HUES6 (cell line): ENCODE data around the gene TBX18.

ENCODE experiments used
- H3K27ac ChIP-seq: 2 replicates; pipeline ENCODE4 v1.7.0; 2013; ENCODE audit warnings: low read depth, mild to moderate bottlenecking, low read length, inconsistent platforms
- H3K27me3 ChIP-seq: 2 replicates; pipeline ENCODE4 v1.6.1; 2013; ENCODE audit warnings: low read length; ENCODE audit not compliant: control insufficient read depth, insufficient read depth
- H3K36me3 ChIP-seq: 2 replicates; pipeline ENCODE4 v1.6.1; 2013; ENCODE audit warnings: low read length; ENCODE audit not compliant: control insufficient read depth, insufficient read depth
- H3K4me1 ChIP-seq: 2 replicates; pipeline ENCODE4 v1.6.1; 2013; ENCODE audit warnings: low read length; ENCODE audit not compliant: control insufficient read depth, insufficient read depth
- H3K4me3 ChIP-seq: 2 replicates; pipeline ENCODE4 v1.5.1; 2013; ENCODE audit warnings: low read depth, low read length
- H3K9ac ChIP-seq: one replicate; pipeline ENCODE4 v1.6.1; 2013; ENCODE audit warnings: mild to moderate bottlenecking, low read length
- H3K9me3 ChIP-seq: 2 replicates; pipeline ENCODE4 v1.6.1; 2013; ENCODE audit warnings: low read depth, low read length; ENCODE audit not compliant: control insufficient read depth, insufficient read depth

TBX18 gene

GRCh38 chr6:84748376-84748775 is 16.0 kb downstream of the TBX18 start:
- H3K4me1 ChIP-seq, result no peaks in the 10 kb centered on the region
- H3K9ac ChIP-seq, result no peak overlapping the region
- H3K4me3 ChIP-seq, result no peak overlapping the region
- peaks cover 10% of the 10 kb centered on the region; the same call in 1 of the 2 replicates for H3K27me3 ChIP-seq
- H3K9me3 ChIP-seq, result no peaks in the 10 kb centered on the region
- H3K36me3 ChIP-seq, result no peaks in the 10 kb centered on the region
- H3K27ac ChIP-seq, result no peak overlapping the region

DNA sequence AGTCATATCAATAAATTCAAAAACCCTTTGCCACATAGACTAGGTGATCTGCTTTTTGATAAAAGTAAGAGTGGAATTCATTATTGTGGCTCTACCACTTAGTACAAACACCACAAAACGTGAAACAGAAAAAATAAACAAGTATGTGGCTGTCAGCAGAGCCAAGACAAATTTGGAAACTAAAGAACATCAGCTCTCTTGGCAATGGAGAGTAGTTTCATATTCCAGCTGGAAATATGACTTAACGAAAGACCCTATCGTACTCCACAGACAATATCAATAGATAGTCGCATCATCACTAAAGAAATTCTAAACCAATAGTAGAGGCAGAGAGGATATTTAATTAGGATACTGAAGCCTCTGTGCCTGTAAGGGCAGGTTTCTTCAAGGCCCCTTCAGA is 20.8 kb downstream of the TBX18 start:
- Histone ChIP-seq H3K36me3 (no peaks in the 10 kb centered on the region), H3K9me3 (no peaks in the 10 kb centered on the region), H3K9ac (no peak overlapping the region), H3K4me3 (no peak overlapping the region), H3K4me1 (no peaks in the 10 kb centered on the region), H3K27me3 (no peaks in the 10 kb centered on the region; the same call in 1 of the 2 replicates), H3K27ac (no peak overlapping the region)

- Histone ChIP-seq H3K27me3 (no peaks in the 10 kb centered on the region; the same call in 1 of the 2 replicates), H3K4me3 (no peak overlapping the region)
Observed at GRCh38 chr6:84740385-84740784, 24.0 kb downstream of the TBX18 start.

DNA sequence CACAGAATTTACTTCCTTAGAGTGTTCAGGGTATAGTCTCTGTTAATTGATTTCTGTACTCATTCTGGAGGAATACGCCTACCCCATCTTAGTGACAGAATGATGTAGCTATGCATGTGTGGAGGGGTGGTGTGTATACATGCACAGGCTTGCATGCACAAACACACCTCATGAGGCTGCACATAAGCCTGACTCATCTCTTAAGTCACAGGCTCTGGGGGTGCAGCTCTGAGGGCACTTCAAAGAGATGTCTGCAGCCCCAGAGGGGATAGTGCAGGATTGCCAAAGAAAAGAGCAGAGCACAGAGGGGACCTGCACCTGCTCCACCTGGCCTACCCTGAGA is 24.6 kb downstream of the TBX18 start:
- Histone ChIP-seq H3K27ac (no peak overlapping the region), H3K27me3 (no peaks in the 10 kb centered on the region; the same call in 1 of the 2 replicates), H3K9me3 (no peaks in the 10 kb centered on the region), H3K9ac (no peak overlapping the region), H3K4me1 (no peaks in the 10 kb centered on the region), H3K4me3 (no peak overlapping the region), H3K36me3 (no peaks in the 10 kb centered on the region)

More at GRCh38 chr6:84740385-84740784, 24.0 kb downstream of the TBX18 start:
- H3K9ac ChIP-seq, result no peak overlapping the region
- H3K27ac ChIP-seq, result no peak overlapping the region
- no peaks in the 10 kb centered on the region for H3K36me3 ChIP-seq
- no peaks in the 10 kb centered on the region for H3K4me1 ChIP-seq
- H3K9me3 ChIP-seq, result no peaks in the 10 kb centered on the region

- Histone ChIP-seq H3K27me3 (no peaks in the 10 kb centered on the region; the same call in 1 of the 2 replicates), H3K4me3 (no peak overlapping the region), H3K36me3 (no peaks in the 10 kb centered on the region), H3K27ac (no peak overlapping the region), H3K9ac (no peak overlapping the region), H3K9me3 (no peaks in the 10 kb centered on the region), H3K4me1 (no peaks in the 10 kb centered on the region)
Observed at GRCh38 chr6:84738996-84739865, 25.2 kb downstream of the TBX18 start.

- no peaks in the 10 kb centered on the region for H3K4me1 ChIP-seq
- H3K9me3 ChIP-seq, result no peaks in the 10 kb centered on the region
- no peaks in the 10 kb centered on the region for H3K36me3 ChIP-seq
- H3K9ac ChIP-seq, result no peak overlapping the region
- H3K27me3 ChIP-seq, result no peaks in the 10 kb centered on the region
- no peak overlapping the region for H3K27ac ChIP-seq
- H3K4me3 ChIP-seq, result no peak overlapping the region
Observed at GRCh38 chr6:84733889-84734288, 30.5 kb downstream of the TBX18 start.

DNA sequence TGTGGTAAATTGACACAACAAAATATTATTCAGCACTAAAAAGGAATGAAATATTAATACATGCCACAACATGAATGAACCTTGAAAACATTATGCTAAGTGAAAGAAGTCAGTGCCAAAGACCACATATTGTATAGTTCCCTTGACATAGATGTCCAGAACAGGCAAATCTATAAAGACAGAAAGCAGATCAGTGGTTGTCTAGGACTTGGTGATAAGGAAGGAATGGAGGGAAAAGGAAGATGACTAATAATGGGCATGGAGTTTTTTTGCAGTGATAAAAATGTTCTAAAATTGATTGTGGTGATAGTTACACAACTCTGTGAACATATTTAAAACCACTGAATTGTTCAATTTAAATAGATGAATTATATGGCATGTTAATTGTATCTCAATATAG is 32.5 kb downstream of the TBX18 start:
- Histone ChIP-seq H3K36me3 (no peaks in the 10 kb centered on the region), H3K27ac (no peak overlapping the region), H3K4me1 (no peaks in the 10 kb centered on the region), H3K9ac (no peak overlapping the region), H3K27me3 (no peaks in the 10 kb centered on the region), H3K4me3 (no peak overlapping the region), H3K9me3 (no peaks in the 10 kb centered on the region)

- Histone ChIP-seq H3K4me3 (no peak overlapping the region), H3K9me3 (no peaks in the 10 kb centered on the region), H3K4me1 (no peaks in the 10 kb centered on the region), H3K27ac (no peak overlapping the region), H3K36me3 (no peaks in the 10 kb centered on the region), H3K9ac (no peak overlapping the region), H3K27me3 (no peaks in the 10 kb centered on the region; the same call in 1 of the 2 replicates)
Observed at GRCh38 chr6:84731401-84731800, 33.0 kb downstream of the TBX18 start.

- H3K9ac ChIP-seq, result no peak overlapping the region
- H3K9me3 ChIP-seq, result no peaks in the 10 kb centered on the region
- peaks cover 9% of the 10 kb centered on the region; the same call in 1 of the 2 replicates for H3K27me3 ChIP-seq
- no peak overlapping the region for H3K27ac ChIP-seq
- H3K36me3 ChIP-seq, result no peaks in the 10 kb centered on the region
- H3K4me3 ChIP-seq, result no peak overlapping the region
- H3K4me1 ChIP-seq, result no peaks in the 10 kb centered on the region
Observed at GRCh38 chr6:84728602-84729001, 35.8 kb downstream of the TBX18 start.

DNA sequence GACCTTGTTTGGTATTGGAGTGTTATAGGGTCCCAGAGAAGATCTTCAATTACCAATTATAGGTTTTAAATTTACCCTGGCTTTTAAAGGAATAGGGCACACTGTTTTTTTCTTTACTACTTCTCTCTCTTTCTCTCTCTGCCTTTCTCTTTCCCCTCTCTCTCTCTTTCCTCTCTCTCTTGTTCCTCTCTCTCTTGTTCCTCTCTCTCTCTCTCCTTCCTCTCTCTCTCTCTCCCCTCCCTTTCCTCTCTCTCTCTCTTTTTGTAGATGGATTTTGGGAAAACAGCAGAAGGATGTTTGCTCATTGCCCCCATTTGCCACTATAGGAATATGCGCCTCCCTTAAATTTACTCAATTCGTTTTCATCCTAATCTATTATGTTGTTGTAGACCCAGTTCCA is 45.2 kb downstream of the TBX18 start:
- no peaks in the 10 kb centered on the region for H3K4me1 ChIP-seq
- H3K4me3 ChIP-seq, result no peak overlapping the region
- no peaks in the 10 kb centered on the region for H3K36me3 ChIP-seq
- no peak overlapping the region for H3K9ac ChIP-seq
- no peaks in the 10 kb centered on the region for H3K27me3 ChIP-seq
- H3K27ac ChIP-seq, result no peak overlapping the region
- H3K9me3 ChIP-seq, result no peaks in the 10 kb centered on the region

DNA sequence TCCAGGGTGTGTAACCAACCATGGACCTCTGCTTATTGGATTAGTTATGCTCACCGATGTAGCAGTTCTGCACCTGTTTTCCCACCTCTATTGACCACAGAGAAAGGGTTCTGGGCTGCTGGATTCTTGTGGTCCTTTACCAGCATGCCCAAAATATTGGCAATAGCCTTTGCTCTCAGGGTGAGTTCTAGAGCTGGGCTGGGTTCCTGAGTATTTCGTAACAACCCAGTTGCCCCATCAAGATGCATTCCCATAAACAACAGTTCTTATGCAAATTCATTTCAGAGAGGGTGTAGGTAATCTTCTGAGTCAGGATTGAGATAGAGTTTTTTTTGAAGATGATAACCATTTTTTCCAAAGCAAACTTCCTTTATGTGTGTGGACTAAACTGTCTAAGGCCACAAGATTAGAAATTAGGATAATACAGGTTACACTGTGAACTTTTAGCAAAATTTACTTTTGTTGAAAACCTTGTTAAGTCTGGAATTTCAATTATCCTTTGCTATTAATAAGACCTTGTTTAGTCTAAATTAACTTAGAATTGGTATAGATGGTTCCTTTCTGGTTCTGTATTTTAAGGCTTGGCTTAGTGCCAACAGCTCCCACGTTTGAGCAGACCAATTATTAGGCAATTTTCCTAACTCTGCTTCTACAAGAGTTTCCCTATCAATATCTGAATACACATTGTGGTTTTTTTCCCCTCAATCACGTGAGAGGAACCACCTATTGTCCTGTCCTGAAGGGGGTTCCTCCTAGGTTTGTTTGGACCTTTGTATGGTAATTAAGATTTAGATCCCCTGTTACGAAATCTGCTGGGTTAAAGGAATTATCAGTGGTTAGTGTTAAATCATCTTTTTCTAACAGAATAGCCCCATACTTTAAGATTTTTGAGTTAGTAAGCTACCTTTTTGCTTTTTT is 46.1 kb downstream of the TBX18 start:
- Histone ChIP-seq H3K27ac (no peak overlapping the region), H3K9me3 (no peaks in the 10 kb centered on the region), H3K36me3 (no peaks in the 10 kb centered on the region), H3K4me1 (no peaks in the 10 kb centered on the region), H3K9ac (no peak overlapping the region), H3K27me3 (no peaks in the 10 kb centered on the region), H3K4me3 (no peak overlapping the region)
